Stimulated activated naive B cell treated with anti-CD40 and anti-IgM and Interleukin-4, amounts not matched to agents 10 μg/mL and 1 μg/mL and 100 μg/mL, for 72 hours (primary cell): ENCODE data around the gene OR2V2.
"Not testable (repeated sequence)": the region's sequence is repeated elsewhere in the genome, so short reads cannot be mapped to it uniquely, and the experiment has no call there.

ENCODE experiments used
- ATAC-seq, 2 donors: fragments of 150-1000 bp; cut with Tn5 transposase; replicated peaks; 2 replicates each; pipeline ENCODE4 v1.10.0; 2021; ENCODE audit warnings: moderate library complexity in 1 of 2
- DNase-seq: peaks from one replicate; pipeline ENCODE4 v3.0.0; 2021
- H3K27ac Mint-ChIP-seq: one replicate; pipeline ENCODE4 v1.8.0; 2022; ENCODE audit warnings: mild to moderate bottlenecking, mixed read lengths
- H3K27me3 Mint-ChIP-seq, 2 donors: one replicate each; pipeline ENCODE4 v1.8.0; 2022; ENCODE audit warnings: mixed read lengths in 2 of 2
- H3K36me3 Mint-ChIP-seq, 2 donors: one replicate each; pipeline ENCODE4 v1.8.0; 2022; ENCODE audit warnings: mixed read lengths in 2 of 2, mild to moderate bottlenecking in 1 of 2
- H3K4me1 Mint-ChIP-seq, 2 donors: one replicate each; pipeline ENCODE4 v1.8.0; 2022; ENCODE audit warnings: mixed read lengths in 2 of 2, mild to moderate bottlenecking in 1 of 2
- H3K4me3 Mint-ChIP-seq, 2 donors: one replicate each; pipeline ENCODE4 v1.8.0; 2022; ENCODE audit warnings: mild to moderate bottlenecking in 2 of 2, mixed read lengths in 2 of 2, moderate library complexity in 1 of 2
- H3K9me3 Mint-ChIP-seq, 2 donors: one replicate each; pipeline ENCODE4 v1.8.0; 2022; ENCODE audit warnings: mixed read lengths in 2 of 2, mild to moderate bottlenecking in 1 of 2

The OR2V2 gene

DNA sequence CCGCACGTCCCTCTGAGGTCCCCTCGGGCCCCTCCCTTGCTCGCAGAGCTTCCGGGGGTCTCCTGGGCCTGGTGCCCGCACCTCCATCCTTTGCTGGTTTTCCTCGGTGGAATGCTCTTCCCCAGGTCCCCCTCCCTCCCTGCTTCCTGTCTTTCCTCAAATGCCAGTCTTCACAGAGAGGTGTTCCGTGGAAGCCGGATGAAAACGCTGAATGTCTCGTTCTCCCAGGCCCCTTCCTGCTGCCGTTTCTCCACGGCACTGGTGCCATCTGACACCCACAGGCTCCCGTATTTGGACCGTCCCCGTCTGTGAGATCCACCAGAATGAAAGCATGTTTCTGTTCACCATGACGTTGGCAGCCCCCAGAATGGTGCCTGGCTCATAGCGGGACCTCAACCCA, 20.5 kb upstream of the OR2V2 start:
- H3K27me3 Mint-ChIP-seq, result peaks cover 65 to 72% of the 10 kb centered on the region in 2 donors
- H3K9me3 Mint-ChIP-seq, result peaks cover 0 to 4% of the 10 kb centered on the region in 2 donors
- DNase-seq (no peak), ATAC-seq (no peak)
- no peak overlapping the region for H3K4me3 Mint-ChIP-seq
- peaks cover 0 to 6% of the 10 kb centered on the region in 2 donors for H3K4me1 Mint-ChIP-seq
- H3K36me3 Mint-ChIP-seq, result no peaks in the 10 kb centered on the region
- H3K27ac Mint-ChIP-seq, result no peak overlapping the region

DNA sequence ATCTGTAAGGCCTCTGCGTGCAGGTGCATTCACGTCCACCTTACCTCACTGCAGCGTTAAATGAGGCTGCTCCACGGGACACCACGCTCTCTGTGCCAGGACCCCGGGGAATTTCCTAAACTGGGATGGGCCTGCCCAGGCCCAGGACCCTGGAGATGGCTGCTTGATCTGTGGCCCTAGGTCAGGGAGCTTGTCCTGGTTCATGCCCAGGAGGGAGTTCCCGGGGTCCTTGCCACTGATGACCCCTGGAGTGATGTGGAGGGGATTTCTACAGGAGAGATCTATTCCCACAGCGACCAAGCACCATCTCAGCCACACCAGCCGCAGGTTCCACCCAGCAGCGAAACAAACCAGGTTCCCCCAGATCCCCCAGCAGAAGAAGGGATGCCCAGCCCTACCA, 19.9 kb upstream of the OR2V2 start:
- Mint-ChIP-seq H3K27me3 (peaks cover 62 to 69% of the 10 kb centered on the region in 2 donors), H3K4me1 (peaks cover 0 to 6% of the 10 kb centered on the region in 2 donors), H3K9me3 (peaks cover 0 to 4% of the 10 kb centered on the region in 2 donors), H3K4me3 (no peak overlapping the region), H3K36me3 (no peaks in the 10 kb centered on the region), H3K27ac (no peak overlapping the region)
- ATAC-seq (no peak), DNase-seq (no peak)

DNA sequence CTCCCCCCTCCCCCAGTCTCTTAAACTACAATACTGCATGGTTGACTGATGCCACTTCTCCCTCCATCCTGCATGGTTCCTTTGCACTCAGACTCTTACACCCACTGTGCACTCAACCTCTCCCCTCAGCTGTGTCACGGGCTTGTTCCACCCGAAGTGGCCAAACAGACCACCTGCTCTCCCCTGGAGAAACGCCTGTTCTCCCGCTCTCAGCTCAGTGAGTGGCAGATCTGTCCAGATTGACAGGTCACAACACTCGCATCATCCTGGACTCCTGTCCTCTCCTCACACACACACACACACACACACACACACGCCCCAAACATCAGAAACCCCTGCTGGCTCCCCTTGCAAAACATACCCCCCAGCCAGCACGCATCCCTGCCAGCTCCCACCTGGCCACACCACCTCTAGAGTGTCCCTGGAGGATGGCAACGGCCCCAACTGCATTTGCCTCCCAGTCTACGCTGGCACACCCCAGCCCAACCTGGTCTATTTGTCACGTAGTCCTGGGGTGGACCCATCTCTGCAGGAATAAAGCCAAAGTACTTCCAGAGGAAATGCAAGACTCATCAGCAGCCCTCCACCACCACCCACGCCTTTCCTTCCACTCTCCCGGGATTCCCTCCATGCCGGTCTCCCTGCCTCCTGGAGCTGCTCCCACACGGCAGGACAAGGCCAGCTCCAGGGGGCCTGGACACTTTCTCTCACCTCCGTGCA, 19.3 kb upstream of the OR2V2 start:
- H3K27me3 Mint-ChIP-seq, result peaks cover 62 to 69% of the 10 kb centered on the region in 2 donors
- DNase-seq (no peak), ATAC-seq (no peak)
- H3K4me3 Mint-ChIP-seq, result no peak overlapping the region
- no peaks in the 10 kb centered on the region for H3K36me3 Mint-ChIP-seq
- H3K27ac Mint-ChIP-seq, result no peak overlapping the region
- H3K9me3 Mint-ChIP-seq, result peaks cover 0 to 4% of the 10 kb centered on the region in 2 donors
- H3K4me1 Mint-ChIP-seq, result peaks cover 0 to 6% of the 10 kb centered on the region in 2 donors

DNA sequence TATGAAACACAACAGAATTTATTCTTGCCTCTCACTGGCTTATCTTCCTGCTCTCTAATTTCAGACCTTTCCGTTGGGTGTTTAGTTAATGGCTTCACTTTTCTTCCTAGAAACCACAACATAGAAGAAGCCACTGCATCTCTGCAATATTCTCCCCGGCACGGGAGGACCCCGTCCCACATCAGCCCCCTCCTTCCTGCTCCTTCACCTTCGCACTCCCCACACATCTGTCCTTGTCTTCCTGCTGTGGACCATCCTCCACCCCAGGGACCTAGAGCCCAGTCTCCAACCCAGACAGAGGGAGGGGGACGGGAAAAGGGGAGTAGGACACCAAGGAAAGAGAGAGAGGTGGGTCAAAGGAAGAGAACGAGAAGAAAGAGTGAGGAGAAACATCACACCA, 17.8 kb upstream of the OR2V2 start:
- Mint-ChIP-seq H3K36me3 (no peaks in the 10 kb centered on the region), H3K4me1 (peaks cover 0 to 6% of the 10 kb centered on the region in 2 donors), H3K9me3 (peaks cover 0 to 4% of the 10 kb centered on the region in 2 donors), H3K27me3 (peaks cover 63 to 76% of the 10 kb centered on the region in 2 donors), H3K27ac (no peak overlapping the region), H3K4me3 (no peak overlapping the region)
- DNase-seq (no peak), ATAC-seq (no peak)

DNA sequence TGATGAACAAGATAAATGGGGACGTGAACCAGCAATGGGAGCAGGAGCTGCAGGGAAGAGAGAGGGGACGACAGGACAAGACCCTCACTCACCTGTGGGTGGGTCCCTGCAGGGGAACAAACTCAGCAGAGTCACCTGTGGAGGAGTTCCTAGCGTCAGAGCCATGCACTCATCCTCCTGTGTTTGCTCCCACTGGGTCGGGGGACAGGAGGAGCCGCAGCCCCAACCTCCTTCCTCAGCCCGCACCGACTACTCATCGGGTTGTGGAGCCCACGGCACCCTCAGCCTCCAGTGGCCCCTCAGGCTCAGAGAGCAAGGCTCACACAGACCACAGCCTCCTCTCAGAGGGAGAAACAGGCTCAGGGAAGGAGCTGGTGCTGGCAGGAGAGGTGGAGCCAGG, 17.3 kb upstream of the OR2V2 start:
- H3K4me1 Mint-ChIP-seq, ATAC-seq, H3K4me3 Mint-ChIP-seq, DNase-seq, H3K9me3 Mint-ChIP-seq, H3K27ac Mint-ChIP-seq, H3K36me3 Mint-ChIP-seq: not testable (repeated sequence)
- H3K27me3 Mint-ChIP-seq, result peaks cover 58 to 73% of the 10 kb centered on the region in 2 donors

DNA sequence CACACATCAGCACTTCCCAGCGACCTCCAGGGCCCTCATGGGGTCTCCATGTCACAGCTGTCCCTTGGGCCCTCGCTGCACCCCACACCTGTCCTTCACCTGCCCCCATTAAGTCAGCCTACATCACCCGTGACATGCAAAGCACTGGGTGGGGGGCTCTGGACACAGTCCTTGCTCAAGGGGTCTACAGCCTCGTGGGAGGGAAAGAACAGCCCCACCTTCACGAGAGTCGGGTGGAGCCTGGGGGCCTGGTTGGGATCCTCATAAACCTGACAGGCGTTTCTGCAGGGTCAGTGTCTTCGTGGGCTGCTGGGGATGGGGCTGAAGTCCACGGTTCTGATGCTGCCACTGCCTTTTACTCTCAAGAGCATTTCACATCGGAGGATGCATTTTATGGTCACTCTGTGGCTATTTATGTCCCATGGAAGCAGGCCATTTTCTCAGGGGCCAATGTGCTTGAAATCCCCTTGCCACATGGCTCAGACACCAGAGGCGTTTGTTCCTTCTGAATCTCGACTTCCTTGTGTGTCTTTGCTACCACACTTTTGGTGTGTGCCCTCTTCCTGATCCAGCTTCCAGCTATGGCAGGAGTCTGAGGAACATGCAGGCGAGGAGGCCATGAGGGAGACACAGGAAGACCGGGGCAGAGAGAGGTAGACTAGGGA, 16.4 kb upstream of the OR2V2 start, which contains the start of gene OR2V1:
Gene OR2V1, minus strand, starts transcription at position 338 of the 665 bp plus-strand sequence. CDS start 5,865 bp downstream, outside the sequence.
- H3K9me3 Mint-ChIP-seq, result no peaks in the 10 kb centered on the region
- ATAC-seq, result no peak
- no peak within 1 kb of the TSS for H3K4me3 Mint-ChIP-seq
- peaks cover 53 to 72% of the 10 kb centered on the region in 2 donors for H3K27me3 Mint-ChIP-seq
- no peak within 1 kb of the TSS for H3K27ac Mint-ChIP-seq
- no peak for DNase-seq
- H3K36me3 Mint-ChIP-seq, result no peaks in the 10 kb centered on the region
- peaks cover 0 to 6% of the 10 kb centered on the region in 2 donors for H3K4me1 Mint-ChIP-seq

DNA sequence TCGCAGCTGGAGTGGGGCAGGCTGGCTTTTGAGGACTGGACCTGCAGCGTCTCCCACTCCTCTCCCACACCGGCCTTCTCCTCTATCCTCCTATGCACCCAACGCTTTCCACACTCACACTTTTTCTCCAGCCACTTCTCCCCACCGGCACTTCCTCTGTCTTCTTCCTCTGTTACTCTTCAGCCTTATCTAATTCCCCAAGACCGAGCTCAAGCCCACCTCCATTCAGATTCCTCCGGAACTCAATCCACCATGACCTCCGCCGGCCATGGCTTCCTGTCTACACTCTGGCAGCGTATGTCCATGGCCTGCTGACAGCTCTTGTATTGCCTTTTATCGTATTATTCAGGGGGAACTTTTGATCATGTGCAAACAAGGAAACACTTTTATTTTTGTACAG, 15.9 kb upstream of the OR2V2 start:
- no peaks in the 10 kb centered on the region for H3K36me3 Mint-ChIP-seq
- H3K27me3 Mint-ChIP-seq, result peaks cover 48 to 67% of the 10 kb centered on the region in 2 donors
- ATAC-seq (no peak), DNase-seq (no peak)
- peaks cover 0 to 6% of the 10 kb centered on the region in 2 donors for H3K4me1 Mint-ChIP-seq
- no peak overlapping the region for H3K27ac Mint-ChIP-seq
- H3K9me3 Mint-ChIP-seq, result no peaks in the 10 kb centered on the region
- H3K4me3 Mint-ChIP-seq, result no peak overlapping the region

DNA sequence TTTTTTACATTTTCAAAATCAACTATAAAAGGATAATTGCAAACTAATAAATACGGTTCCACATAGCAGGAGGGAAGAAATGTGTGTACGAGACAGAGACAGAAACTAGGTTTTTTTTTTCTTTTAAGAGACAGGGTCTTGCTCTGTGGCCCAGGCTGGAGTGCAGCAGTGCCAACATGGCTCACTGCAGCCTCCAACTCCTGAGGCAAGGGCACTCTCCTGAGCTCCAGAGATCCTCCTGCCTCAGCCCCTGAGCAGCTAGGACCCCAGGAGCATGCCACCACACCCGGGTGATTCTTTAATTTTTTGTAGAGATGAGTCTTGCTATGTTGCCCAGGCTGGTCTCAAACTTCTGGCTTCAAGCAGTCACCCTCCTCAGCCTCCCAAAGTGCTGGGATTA, 14.3 kb upstream of the OR2V2 start:
- H3K36me3 Mint-ChIP-seq, result no peaks in the 10 kb centered on the region
- H3K27me3 Mint-ChIP-seq, result peaks cover 39 to 55% of the 10 kb centered on the region in 2 donors
- no peak overlapping the region for H3K4me3 Mint-ChIP-seq
- no peak overlapping the region for H3K27ac Mint-ChIP-seq
- H3K9me3 Mint-ChIP-seq, result peaks cover 0 to 3% of the 10 kb centered on the region in 2 donors
- ATAC-seq (no peak), DNase-seq (no peak)
- peaks cover 0 to 1% of the 10 kb centered on the region in 2 donors for H3K4me1 Mint-ChIP-seq

DNA sequence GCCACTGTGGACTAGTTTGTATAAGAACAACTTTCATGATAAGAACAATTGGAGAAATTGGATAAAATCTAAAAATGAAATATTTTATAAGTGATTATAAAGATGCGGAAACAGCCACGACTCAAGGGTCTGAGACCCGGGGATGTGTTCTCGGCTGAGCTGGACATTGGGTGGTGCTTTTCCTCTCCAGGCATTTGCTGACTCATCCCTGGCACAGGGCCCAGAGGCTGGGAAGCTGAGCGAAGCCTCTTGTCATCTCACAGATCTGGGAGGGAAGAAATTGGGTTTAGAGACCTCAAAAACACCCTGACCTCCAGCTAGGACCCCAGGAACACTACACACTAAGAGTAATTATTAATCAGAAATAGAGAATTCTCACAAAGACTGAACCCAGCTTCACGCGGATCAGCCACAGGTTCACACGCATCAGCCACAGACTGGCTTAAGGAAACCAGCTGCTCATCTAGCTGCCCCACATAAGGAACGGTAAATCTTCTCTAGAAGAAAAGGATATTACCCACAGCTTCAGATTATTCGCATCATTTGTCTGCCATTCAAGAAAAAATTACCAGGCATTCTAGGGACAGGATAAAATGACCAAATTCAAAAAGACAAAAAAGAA, 13.7 kb upstream of the OR2V2 start:
- Mint-ChIP-seq H3K27me3 (peaks cover 33 to 49% of the 10 kb centered on the region in 2 donors), H3K9me3 (peaks cover 0 to 5% of the 10 kb centered on the region in 2 donors), H3K36me3 (no peaks in the 10 kb centered on the region), H3K4me3 (no peak overlapping the region), H3K4me1 (no peaks in the 10 kb centered on the region), H3K27ac (no peak overlapping the region)
- DNase-seq (no peak), ATAC-seq (no peak)

DNA sequence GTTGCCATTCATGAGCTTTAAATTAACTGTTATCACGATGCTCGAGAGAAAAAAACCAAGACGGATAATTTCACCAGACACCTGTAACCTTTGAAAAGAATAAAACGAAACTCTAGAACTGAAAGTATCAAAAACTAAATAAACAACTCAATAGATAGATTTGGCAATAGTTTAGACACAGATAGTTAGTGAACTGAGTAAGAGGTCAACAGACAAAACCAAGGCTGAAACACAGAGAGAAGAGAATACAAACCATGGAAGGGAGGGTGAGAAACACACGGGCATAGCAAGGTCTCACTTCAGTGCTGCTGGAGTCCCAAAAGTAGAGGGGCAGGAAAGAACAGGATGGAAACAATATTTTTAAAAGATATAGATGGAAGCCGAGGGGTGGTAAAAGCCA, 13.1 kb upstream of the OR2V2 start:
- DNase-seq (no peak), ATAC-seq (no peak)
- no peak overlapping the region for H3K27ac Mint-ChIP-seq
- H3K4me1 Mint-ChIP-seq, result no peaks in the 10 kb centered on the region
- H3K36me3 Mint-ChIP-seq, result no peaks in the 10 kb centered on the region
- H3K9me3 Mint-ChIP-seq, result peaks cover 0 to 6% of the 10 kb centered on the region in 2 donors
- no peak overlapping the region for H3K4me3 Mint-ChIP-seq
- H3K27me3 Mint-ChIP-seq, result peaks cover 31 to 44% of the 10 kb centered on the region in 2 donors

DNA sequence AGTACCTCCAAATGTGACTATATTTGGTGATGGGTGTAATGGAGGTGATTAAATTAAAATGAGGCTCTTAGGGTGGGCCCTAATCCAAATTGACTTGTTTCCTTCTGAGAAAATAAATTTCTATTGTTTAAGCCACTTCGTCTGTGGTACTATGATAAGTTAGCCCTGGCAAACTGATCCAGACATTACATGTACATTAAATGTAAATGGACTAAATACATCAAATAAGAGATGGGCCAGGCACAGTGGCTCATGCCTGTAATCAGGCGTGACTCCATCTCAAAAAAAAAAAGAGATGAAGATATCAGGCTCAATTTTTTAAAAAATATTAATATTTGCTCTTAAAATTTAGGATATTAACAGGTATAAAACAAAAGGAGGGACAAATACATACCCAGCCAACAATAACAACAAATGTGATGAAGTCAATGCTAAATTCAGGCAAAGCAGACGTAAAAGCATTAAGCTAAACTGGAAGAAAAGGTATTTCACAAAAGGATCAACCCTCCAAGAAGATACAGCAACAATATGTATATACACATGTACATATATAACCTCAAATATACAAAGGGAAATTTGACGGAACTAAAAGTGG, 10.9 kb upstream of the OR2V2 start:
- DNase-seq (no peak), ATAC-seq (no peak)
- Mint-ChIP-seq H3K27me3 (peaks cover 28 to 40% of the 10 kb centered on the region in 2 donors), H3K4me3 (no peak overlapping the region), H3K4me1 (no peaks in the 10 kb centered on the region), H3K9me3 (peaks cover 0 to 6% of the 10 kb centered on the region in 2 donors), H3K27ac (no peak overlapping the region), H3K36me3 (no peaks in the 10 kb centered on the region)

DNA sequence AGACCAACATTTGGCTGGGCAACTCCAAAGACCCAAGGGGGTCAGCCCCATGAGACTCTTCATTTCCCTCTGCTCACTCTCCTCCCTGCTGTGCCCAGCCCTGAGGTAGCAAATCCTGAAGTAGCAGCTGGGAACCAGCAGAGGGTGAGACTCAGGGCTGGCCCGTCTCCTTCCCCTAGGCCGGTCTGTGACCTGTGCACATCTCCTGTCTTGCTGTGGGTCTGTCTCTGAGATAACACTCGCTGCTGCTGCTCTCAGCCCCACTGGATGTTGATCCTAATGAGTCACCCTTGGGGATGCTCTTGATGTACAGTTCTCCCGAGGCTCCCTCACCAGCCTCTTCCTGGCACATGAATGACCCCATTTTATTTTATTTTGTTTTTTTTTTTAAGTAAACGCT, 9.1 kb upstream of the OR2V2 start:
- Mint-ChIP-seq H3K9me3 (peaks cover 0 to 6% of the 10 kb centered on the region in 2 donors), H3K27me3 (peaks cover 25 to 37% of the 10 kb centered on the region in 2 donors), H3K4me1 (peaks cover 0 to 3% of the 10 kb centered on the region in 2 donors), H3K27ac (no peak overlapping the region), H3K36me3 (no peaks in the 10 kb centered on the region), H3K4me3 (no peak overlapping the region)
- DNase-seq (no peak), ATAC-seq (no peak)

DNA sequence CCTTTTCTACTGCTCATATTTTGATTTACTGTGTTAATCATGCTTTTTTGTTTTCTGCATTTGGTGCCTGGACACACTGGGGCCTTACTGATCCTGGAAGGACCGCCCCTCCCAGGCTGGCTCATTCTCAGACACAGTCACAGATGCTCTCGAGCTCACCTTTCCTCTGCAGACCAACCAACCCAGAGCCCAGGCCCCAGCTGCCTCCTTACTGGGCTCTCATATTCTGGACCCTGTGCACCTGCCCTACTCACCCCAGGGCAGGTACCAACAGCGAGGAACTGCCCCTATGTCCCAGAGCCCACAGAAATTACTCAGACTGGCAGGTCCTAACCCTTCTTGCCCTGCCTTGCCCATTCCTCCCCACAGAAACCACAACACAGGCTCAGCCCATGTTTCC, 6.6 kb upstream of the OR2V2 start:
- Mint-ChIP-seq H3K9me3 (peaks cover 0 to 6% of the 10 kb centered on the region in 2 donors), H3K27ac (no peak overlapping the region), H3K4me1 (peaks cover 0 to 3% of the 10 kb centered on the region in 2 donors), H3K4me3 (no peak overlapping the region), H3K36me3 (no peaks in the 10 kb centered on the region), H3K27me3 (peaks cover 18 to 30% of the 10 kb centered on the region in 2 donors)
- ATAC-seq, result no peak
- DNase-seq, result no peak

DNA sequence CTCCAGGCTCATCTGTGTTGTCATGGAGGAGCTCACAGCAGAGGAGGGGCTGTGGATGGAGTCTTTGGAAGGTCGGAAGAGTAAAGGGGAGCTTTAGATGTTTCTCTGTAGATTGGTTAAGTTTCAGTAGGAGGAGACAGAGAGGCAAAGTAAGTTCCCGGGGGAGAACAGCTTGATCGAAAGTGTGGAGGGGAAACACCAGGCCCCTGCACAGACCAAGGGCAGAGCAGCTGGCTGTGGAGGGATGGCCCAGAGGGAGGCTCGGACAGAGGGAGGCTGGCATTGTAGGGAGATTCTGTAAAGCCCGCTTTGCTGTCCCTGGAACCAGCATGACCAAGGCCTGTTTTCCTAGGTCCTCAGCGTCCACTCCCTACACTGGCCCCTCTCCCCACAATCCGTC, 5.3 kb upstream of the OR2V2 start:
- peaks cover 25 to 35% of the 10 kb centered on the region in 2 donors for H3K27me3 Mint-ChIP-seq
- no peaks in the 10 kb centered on the region for H3K36me3 Mint-ChIP-seq
- no peak overlapping the region for H3K4me3 Mint-ChIP-seq
- H3K4me1 Mint-ChIP-seq, result peaks cover 0 to 3% of the 10 kb centered on the region in 2 donors
- ATAC-seq (no peak), DNase-seq (no peak)
- H3K9me3 Mint-ChIP-seq, result peaks cover 0 to 6% of the 10 kb centered on the region in 2 donors
- H3K27ac Mint-ChIP-seq, result no peak overlapping the region
